Measurements from ENCODE around the gene ADH7.

ADH7 gene

GRCh38 chr4:99405433-99406115 is 29.6 kb downstream of the ADH7 start:
- no peak overlapping the region for H2AFZ ChIP-seq (ENCODE audit: low read depth, low read length)
- H3K79me2 ChIP-seq (ENCODE audit: low read length), result no peaks in the 10 kb centered on the region
- no peak overlapping the region for H3K9ac ChIP-seq (ENCODE audit: low read length)

GRCh38 chr4:99404595-99405287 is 30.4 kb downstream of the ADH7 start:
- Histone ChIP-seq H3K9me3 (ENCODE audit: insufficient read depth, low read length) (no peaks in the 10 kb centered on the region), H3K4me3 (ENCODE audit: low read length) (peak overlapping the region; percentile 16), H3K4me1 (ENCODE audit: low read length) (peaks cover 25% of the 10 kb centered on the region), H3K9ac (ENCODE audit: low read length) (no peak overlapping the region), H3K4me2 (ENCODE audit: low read length) (peak overlapping the region; percentile 77), H3K36me3 (replicated peaks; ENCODE audit: low read depth, low read length) (no peaks in the 10 kb centered on the region), H3K79me2 (ENCODE audit: low read length) (no peaks in the 10 kb centered on the region), H4K20me1 (ENCODE audit: insufficient read depth, low read length) (no peaks in the 10 kb centered on the region), H3K27ac (ENCODE audit: low read length) (peak overlapping the region; percentile 40), H2AFZ (ENCODE audit: low read depth, low read length) (no peak overlapping the region), H3K27me3 (ENCODE audit: low read depth, low read length) (peaks cover 7% of the 10 kb centered on the region; the same call in 1 of the 2 replicates)
- TF ChIP-seq CTCF (IDR thresholded peaks at IDR 0.05; ENCODE audit: low read depth, low read length) (no peak), EZH2phosphoT487 (IDR thresholded peaks at IDR 0.05; ENCODE audit: low read depth) (no peak)

More at GRCh38 chr4:99405433-99406115, 29.6 kb downstream of the ADH7 start:
- H3K4me2 ChIP-seq (ENCODE audit: low read length), result peak overlapping the region; percentile 77
- TF ChIP-seq CTCF (IDR thresholded peaks at IDR 0.05; ENCODE audit: low read depth, low read length) (peak; percentile 90), EZH2phosphoT487 (IDR thresholded peaks at IDR 0.05; ENCODE audit: low read depth) (no peak)
- peaks cover 7% of the 10 kb centered on the region; the same call in 1 of the 2 replicates for H3K27me3 ChIP-seq (ENCODE audit: low read depth, low read length)
- H3K4me1 ChIP-seq (ENCODE audit: low read length), result peaks cover 25% of the 10 kb centered on the region
- H3K4me3 ChIP-seq (ENCODE audit: low read length), result peak overlapping the region; percentile 49
- no peaks in the 10 kb centered on the region for H4K20me1 ChIP-seq (ENCODE audit: insufficient read depth, low read length)
- no peak overlapping the region for H3K27ac ChIP-seq (ENCODE audit: low read length)
- H3K36me3 ChIP-seq (replicated peaks; ENCODE audit: low read depth, low read length), result no peaks in the 10 kb centered on the region
- H3K9me3 ChIP-seq (ENCODE audit: insufficient read depth, low read length), result no peaks in the 10 kb centered on the region

- no peaks in the 10 kb centered on the region for H3K79me2 ChIP-seq (ENCODE audit: low read length)
- H3K9ac ChIP-seq (ENCODE audit: low read length), result no peak overlapping the region
- H3K9me3 ChIP-seq (ENCODE audit: insufficient read depth, low read length), result no peaks in the 10 kb centered on the region
- peak overlapping the region; percentile 16 for H3K4me3 ChIP-seq (ENCODE audit: low read length)
- TF ChIP-seq EZH2phosphoT487 (IDR thresholded peaks at IDR 0.05; ENCODE audit: low read depth) (no peak), CTCF (IDR thresholded peaks at IDR 0.05; ENCODE audit: low read depth, low read length) (no peak)
- peak overlapping the region; percentile 77 for H3K4me2 ChIP-seq (ENCODE audit: low read length)
- H3K27me3 ChIP-seq (ENCODE audit: low read depth, low read length), result peaks cover 7% of the 10 kb centered on the region; the same call in 1 of the 2 replicates
- peaks cover 25% of the 10 kb centered on the region for H3K4me1 ChIP-seq (ENCODE audit: low read length)
- no peak overlapping the region for H2AFZ ChIP-seq (ENCODE audit: low read depth, low read length)
- H3K27ac ChIP-seq (ENCODE audit: low read length), result no peak overlapping the region
- no peaks in the 10 kb centered on the region for H3K36me3 ChIP-seq (replicated peaks; ENCODE audit: low read depth, low read length)
- no peaks in the 10 kb centered on the region for H4K20me1 ChIP-seq (ENCODE audit: insufficient read depth, low read length)
Measured at GRCh38 chr4:99403380-99404184, 31.6 kb downstream of the ADH7 start.

GRCh38 chr4:99402765-99403164 is 32.4 kb downstream of the ADH7 start:
- Histone ChIP-seq H3K4me1 (ENCODE audit: low read length) (peaks cover 25% of the 10 kb centered on the region), H3K4me2 (ENCODE audit: low read length) (no peak overlapping the region), H3K9ac (ENCODE audit: low read length) (no peak overlapping the region), H4K20me1 (ENCODE audit: insufficient read depth, low read length) (no peaks in the 10 kb centered on the region), H3K9me3 (ENCODE audit: insufficient read depth, low read length) (no peaks in the 10 kb centered on the region), H3K36me3 (replicated peaks; ENCODE audit: low read depth, low read length) (no peaks in the 10 kb centered on the region), H3K27ac (ENCODE audit: low read length) (no peak overlapping the region), H3K4me3 (ENCODE audit: low read length) (no peak overlapping the region), H3K27me3 (ENCODE audit: low read depth, low read length) (peaks cover 7% of the 10 kb centered on the region; the same call in 1 of the 2 replicates), H2AFZ (ENCODE audit: low read depth, low read length) (no peak overlapping the region), H3K79me2 (ENCODE audit: low read length) (no peaks in the 10 kb centered on the region)
- TF ChIP-seq CTCF (IDR thresholded peaks at IDR 0.05; ENCODE audit: low read depth, low read length) (no peak; the same call in 1 of the 2 replicates), EZH2phosphoT487 (IDR thresholded peaks at IDR 0.05; ENCODE audit: low read depth) (no peak)

Data from OCI-LY3 (cell line).